Keratinocyte (primary cell): ENCODE measurements around the gene RBM38. TPM values are rescaled to one million over a fixed set of nuclear protein-coding genes. Genes with fewer than 3 reads are reported as not detected.
A peak's percentile ranks its signal among the peaks of the same experiment; 100 is the strongest.

Source experiments
- DNase-seq: peaks from one replicate; pipeline ENCODE4 v3.0.0-alpha.2; 2011; ENCODE audit warnings: low read depth, missing footprints, low spot score
- FAIRE-seq: peaks from 2 replicates; lab custom pipeline; 2011; peaks lifted over from hg19 to GRCh38; lab: Jason Lieb, UNC
- H2AFZ ChIP-seq: 2 replicates; pipeline ENCODE4 v1.6.0; 2012; ENCODE audit warnings: low read length, control low read depth, inconsistent platforms; ENCODE audit not compliant: control insufficient read depth
- H3K27ac ChIP-seq: 2 replicates; pipeline ENCODE4 v1.5.1; 2011; ENCODE audit warnings: low read length; ENCODE audit not compliant: control insufficient read depth, insufficient read depth
- H3K27me3 ChIP-seq: 3 replicates; pipeline ENCODE4 v1.6.0; 2011; ENCODE audit warnings: low read length; ENCODE audit not compliant: control insufficient read depth, insufficient read depth; ENCODE audit errors: extremely low read depth
- H3K36me3 ChIP-seq, 2 experiments: 2 replicates in 1 of 2; 3 replicates in 1 of 2; pipeline ENCODE4 v1.5.1; 2011; ENCODE audit warnings: low read length in 2 of 2, mild to moderate bottlenecking in 1 of 2; ENCODE audit not compliant: control insufficient read depth in 2 of 2, insufficient read depth in 2 of 2; ENCODE audit errors: extremely low read depth in 1 of 2
- H3K4me1 ChIP-seq: 3 replicates; pipeline ENCODE4 v1.5.1; 2011; ENCODE audit warnings: low read length; ENCODE audit not compliant: control insufficient read depth, insufficient read depth; ENCODE audit errors: extremely low read depth
- H3K4me2 ChIP-seq: 3 replicates; pipeline ENCODE4 v1.6.0; 2011; ENCODE audit warnings: low read depth, low read length; ENCODE audit not compliant: control insufficient read depth, insufficient read depth; ENCODE audit errors: extremely low read depth
- H3K4me3 ChIP-seq, 3 experiments: fragments of 200-600 bp in 1 of 3; sonication (generic) in 1 of 3; 2 replicates in 2 of 3; 3 replicates in 1 of 3; pipeline ENCODE4 v1.5.1; 2011 to 2016; ENCODE audit warnings: low read length in 3 of 3, mild to moderate bottlenecking in 3 of 3, control low read depth in 2 of 3, inconsistent platforms in 1 of 3, low read depth in 1 of 3, mixed read lengths in 1 of 3, mixed run types in 1 of 3, moderate library complexity in 1 of 3; ENCODE audit not compliant: control insufficient read depth in 2 of 3, insufficient read depth in 2 of 3; ENCODE audit errors: extremely low read depth in 1 of 3
- H3K79me2 ChIP-seq: 2 replicates; pipeline ENCODE4 v1.6.0; 2012; ENCODE audit warnings: low read length; ENCODE audit not compliant: control insufficient read depth, insufficient read depth
- H3K9ac ChIP-seq: 3 replicates; pipeline ENCODE4 v1.6.0; 2011; ENCODE audit warnings: low read length; ENCODE audit not compliant: control insufficient read depth, insufficient read depth; ENCODE audit errors: extremely low read depth
- H3K9me1 ChIP-seq: 3 replicates; pipeline ENCODE4 v1.6.0; 2011; ENCODE audit warnings: low read length; ENCODE audit not compliant: control insufficient read depth, insufficient read depth; ENCODE audit errors: extremely low read depth
- H3K9me3 ChIP-seq: 2 replicates; pipeline ENCODE4 v1.5.1; 2012; ENCODE audit warnings: low read depth, low read length; ENCODE audit not compliant: control insufficient read depth
- H4K20me1 ChIP-seq: 3 replicates; pipeline ENCODE4 v1.6.0; 2011; ENCODE audit warnings: low read length; ENCODE audit not compliant: control insufficient read depth, insufficient read depth; ENCODE audit errors: extremely low read depth
- CTCF ChIP-seq, 3 experiments: IDR thresholded peaks in 1 of 3; conservative IDR thresholded peaks in 1 of 3; optimal IDR thresholded peaks in 1 of 3; 2 replicates in 2 of 3; 3 replicates in 1 of 3; pipeline versions ENCODE3 to v1.5.1; 2011; ENCODE audit warnings: low read length in 3 of 3, mild to moderate bottlenecking in 3 of 3, moderate library complexity in 2 of 3, control low read depth in 1 of 3, inconsistent platforms in 1 of 3; ENCODE audit not compliant: insufficient read depth in 2 of 3; ENCODE audit errors: extremely low read depth in 1 of 3
- EZH2 ChIP-seq: IDR thresholded peaks from one replicate; pipeline ENCODE4 v1.6.1; 2012; ENCODE audit warnings: inconsistent platforms, mild to moderate bottlenecking, low read length, moderate library complexity
- dilution Hi-C: fragments of 300-500 bp; cut with MboI; formaldehyde crosslinking; loops from one replicate; pipeline ENCODE4 v1.7.0; 2020; ENCODE audit warnings: low sequenced_read_pairs; ENCODE audit not compliant: extremely low pct_ligation_motif_present
- polyA plus RNA-seq, 5 experiments: library from polyadenylated mRNA; depleted of rRNA in 3 of 5; stranded (reverse) in 3 of 5; stranded (forward) in 1 of 5; unstranded in 1 of 5; fragments of >200 nt; gene quantifications; 1 replicate in 1 of 5; 2 replicates in 3 of 5; 3 replicates in 1 of 5; pipeline versions ENCODE4 v1.2.1 to v1.2.3, GENCODE V29; 2011 to 2012; ENCODE audit warnings: missing spikeins in 2 of 5, low read depth in 1 of 5, low replicate concordance in 1 of 5

The RBM38 gene
- polyA plus RNA-seq, 1 donor (not counting 4 experiments of a cell fraction or from before 2014, with no cell fraction given), result 5.1 TPM

- no peak overlapping the region for H2AFZ ChIP-seq
- H3K9me1 ChIP-seq, result no peaks in the 10 kb centered on the region
- TF ChIP-seq CTCF (optimal IDR thresholded peaks at IDR 0.05 in 1 of 3, IDR thresholded peaks at IDR 0.05 in 1 of 3, conservative IDR thresholded peaks at IDR 0.05 in 1 of 3; ENCODE audit: extremely low read depth in 1 of 3, insufficient read depth in 2 of 3, low read length in 3 of 3) (no peak), EZH2 (no peak)
- no peak overlapping the region for H3K9ac ChIP-seq
- H3K27ac ChIP-seq, result no peak overlapping the region
- dilution Hi-C loops, result loop anchor here (25.0 kb wide), 1 partner anchor 256 kb away; no protein-coding TSS in a partner anchor
- H3K36me3 ChIP-seq, result no peaks in the 10 kb centered on the region
- H4K20me1 ChIP-seq, result no peaks in the 10 kb centered on the region
- no peaks in the 10 kb centered on the region for H3K27me3 ChIP-seq
- H3K79me2 ChIP-seq, result no peaks in the 10 kb centered on the region
- no peaks in the 10 kb centered on the region for H3K4me1 ChIP-seq
- no peak overlapping the region for H3K4me2 ChIP-seq
- no peaks in the 10 kb centered on the region for H3K9me3 ChIP-seq
- DNase-seq, result peak; percentile 32
- no peak for FAIRE-seq
- H3K4me3 ChIP-seq, result no peak overlapping the region
These were observed 48.4 kb upstream of the RBM38 start for GRCh38 chr20:57342829-57343228.

- FAIRE-seq (peak; percentile 71), DNase-seq (peak; percentile 65)
- H3K9me3 ChIP-seq, result no peaks in the 10 kb centered on the region
- no peaks in the 10 kb centered on the region for H4K20me1 ChIP-seq
- H3K4me3 ChIP-seq, result no peak overlapping the region
- dilution Hi-C loops, result loop anchor here (25.0 kb wide), 1 partner anchor 259 kb away; no protein-coding TSS in a partner anchor
- peaks cover 4% of the 10 kb centered on the region for H3K79me2 ChIP-seq
- H3K27me3 ChIP-seq, result no peaks in the 10 kb centered on the region
- no peaks in the 10 kb centered on the region for H3K9me1 ChIP-seq
- H3K27ac ChIP-seq, result no peak overlapping the region
- TF ChIP-seq CTCF (optimal IDR thresholded peaks at IDR 0.05 in 1 of 3, IDR thresholded peaks at IDR 0.05 in 1 of 3, conservative IDR thresholded peaks at IDR 0.05 in 1 of 3; ENCODE audit: extremely low read depth in 1 of 3, insufficient read depth in 2 of 3, low read length in 3 of 3) (peak; percentile 53 to 72 (median 71)), EZH2 (no peak)
- no peak overlapping the region for H3K4me2 ChIP-seq
- no peaks in the 10 kb centered on the region for H3K4me1 ChIP-seq
- H3K9ac ChIP-seq, result peak overlapping the region; percentile 24
- no peaks in the 10 kb centered on the region for H3K36me3 ChIP-seq
- no peak overlapping the region for H2AFZ ChIP-seq
These were observed 44.7 kb upstream of the RBM38 start for GRCh38 chr20:57346477-57346876.
